A673 (cell line): ENCODE data around the gene C1orf167.

Source experiments
- CTCF ChIP-seq: fragments of 300-800, 200-600 bp; sonication (generic); conservative IDR thresholded peaks from 2 replicates; pipeline ENCODE4 v1.5.1; 2017; ENCODE audit warnings: low read depth, mild to moderate bottlenecking, antibody characterized with exemption, low read length, moderate library complexity, mixed read lengths
- EZH2 ChIP-seq: fragments of 200-600 bp; sonication (generic); IDR thresholded peaks from 2 replicates; pipeline ENCODE4 v1.6.1; 2017; ENCODE audit warnings: borderline replicate concordance, low read depth, mild to moderate bottlenecking, mixed read lengths, antibody characterized with exemption, low read length; ENCODE audit not compliant: poor library complexity, severe bottlenecking

- TF ChIP-seq EZH2: no peak
- TF ChIP-seq CTCF: no peak
These were observed 60.1 kb downstream of the C1orf167 start for GRCh38 chr1:11822091-11822490.
